Right atrium auricular region (tissue), 2 donors: Measurements from ENCODE around the gene CD7. TPM values are rescaled to one million over a fixed set of nuclear protein-coding genes. Genes with fewer than 3 reads are reported as not detected.

ENCODE experiments used
- DNase-seq: peaks from one replicate; pipeline ENCODE4 v3.0.0-alpha.2; 2019; ENCODE audit warnings: low spot score
- H3K27ac ChIP-seq, 2 donors: fragments of 200-600 bp; sonication (generic); 1 replicate in 1 of 2; 2 replicates in 1 of 2; pipeline ENCODE4 v1.5.1; 2016 to 2019
- H3K27me3 ChIP-seq, 2 donors: fragments of 200-600 bp; sonication (generic); one replicate each; pipeline versions ENCODE4 v1.5.1 to v1.6.0; 2017 to 2019
- H3K36me3 ChIP-seq: fragments of 200-600 bp; sonication (generic); one replicate; pipeline ENCODE4 v1.5.1; 2016
- H3K4me1 ChIP-seq, 2 donors: fragments of 200-600 bp; sonication (generic); one replicate each; pipeline versions ENCODE4 v1.5.1 to v1.6.0; 2017 to 2019
- H3K4me3 ChIP-seq, 2 donors: fragments of 200-600 bp; sonication (generic); 1 replicate in 1 of 2; 2 replicates in 1 of 2; pipeline ENCODE4 v1.5.1; 2017 to 2019; ENCODE audit warnings: mild to moderate bottlenecking in 1 of 2, moderate library complexity in 1 of 2
- H3K9me3 ChIP-seq, 2 donors: fragments of 200-600 bp; sonication (generic); one replicate each; pipeline ENCODE4 v1.5.1; 2019
- CTCF ChIP-seq, 2 donors: fragments of 200-600 bp; sonication (generic); IDR thresholded peaks; one replicate each; pipeline ENCODE4 v1.5.1; 2019; ENCODE audit warnings: antibody characterized with exemption in 2 of 2
- total RNA-seq, 2 donors: library from RNA; depleted of rRNA; stranded (reverse); fragments of >200 nt; gene quantifications; one replicate each; pipeline ENCODE4 v1.1.0, GENCODE V29; 2016

CD7 gene
- total RNA-seq, 2 donors from 2014 or later, result 1.7 TPM; not detected in 1

- Histone ChIP-seq H3K9me3 (no peaks in the 10 kb centered on the region), H3K4me3 (no peak overlapping the region), H3K27ac (no peak overlapping the region), H3K4me1 (peaks cover 0 to 14% of the 10 kb centered on the region in 2 donors), H3K36me3 (no peaks in the 10 kb centered on the region), H3K27me3 (peaks cover 6 to 12% of the 10 kb centered on the region in 2 donors)
- TF ChIP-seq CTCF (IDR thresholded peaks at IDR 0.05), result no peak
- no peak for DNase-seq
Observed at GRCh38 chr17:82313195-82314011, 4.0 kb downstream of the CD7 start.

GRCh38 chr17:82311971-82312370, 5.4 kb downstream of the CD7 start:
- peaks cover 0 to 14% of the 10 kb centered on the region in 2 donors for H3K4me1 ChIP-seq
- no peak for TF ChIP-seq CTCF (IDR thresholded peaks at IDR 0.05)
- peaks cover 6 to 12% of the 10 kb centered on the region in 2 donors for H3K27me3 ChIP-seq
- no peak overlapping the region for H3K4me3 ChIP-seq
- H3K27ac ChIP-seq, result no peak overlapping the region
- DNase-seq, result no peak
- H3K36me3 ChIP-seq, result no peaks in the 10 kb centered on the region
- H3K9me3 ChIP-seq, result no peaks in the 10 kb centered on the region

- no peaks in the 10 kb centered on the region for H3K36me3 ChIP-seq
- DNase-seq, result no peak
- no peak overlapping the region for H3K4me3 ChIP-seq
- peaks cover 6 to 12% of the 10 kb centered on the region in 2 donors for H3K27me3 ChIP-seq
- TF ChIP-seq CTCF (IDR thresholded peaks at IDR 0.05), result no peak
- peaks cover 0 to 10% of the 10 kb centered on the region in 2 donors for H3K4me1 ChIP-seq
- H3K9me3 ChIP-seq, result no peaks in the 10 kb centered on the region
- no peak overlapping the region for H3K27ac ChIP-seq
Observed at GRCh38 chr17:82310877-82311276, 6.5 kb downstream of the CD7 start.

GRCh38 chr17:82309656-82310570, 7.5 kb downstream of the CD7 start:
- H3K27ac ChIP-seq, result no peak overlapping the region
- DNase-seq, result no peak
- TF ChIP-seq CTCF (IDR thresholded peaks at IDR 0.05), result no peak
- no peak overlapping the region for H3K4me3 ChIP-seq
- H3K4me1 ChIP-seq, result peaks cover 0 to under 1% of the 10 kb centered on the region in 2 donors
- peaks cover 0 to 12% of the 10 kb centered on the region in 2 donors for H3K27me3 ChIP-seq
- H3K36me3 ChIP-seq, result no peaks in the 10 kb centered on the region
- no peaks in the 10 kb centered on the region for H3K9me3 ChIP-seq

- H3K27me3 ChIP-seq, result no peaks in the 10 kb centered on the region
- DNase-seq, result no peak
Observed at GRCh38 chr17:82305727-82306300, 11.6 kb downstream of the CD7 start.

More at GRCh38 chr17:82305727-82306300, 11.6 kb downstream of the CD7 start:
- no peak for TF ChIP-seq CTCF (IDR thresholded peaks at IDR 0.05)
- H3K4me1 ChIP-seq, result peaks cover 0 to 2% of the 10 kb centered on the region in 2 donors
- no peak overlapping the region for H3K27ac ChIP-seq
- no peak overlapping the region for H3K4me3 ChIP-seq
- no peaks in the 10 kb centered on the region for H3K9me3 ChIP-seq
- H3K36me3 ChIP-seq, result no peaks in the 10 kb centered on the region
